Measurements from ENCODE around the gene STARD13.

The STARD13 gene

DNA sequence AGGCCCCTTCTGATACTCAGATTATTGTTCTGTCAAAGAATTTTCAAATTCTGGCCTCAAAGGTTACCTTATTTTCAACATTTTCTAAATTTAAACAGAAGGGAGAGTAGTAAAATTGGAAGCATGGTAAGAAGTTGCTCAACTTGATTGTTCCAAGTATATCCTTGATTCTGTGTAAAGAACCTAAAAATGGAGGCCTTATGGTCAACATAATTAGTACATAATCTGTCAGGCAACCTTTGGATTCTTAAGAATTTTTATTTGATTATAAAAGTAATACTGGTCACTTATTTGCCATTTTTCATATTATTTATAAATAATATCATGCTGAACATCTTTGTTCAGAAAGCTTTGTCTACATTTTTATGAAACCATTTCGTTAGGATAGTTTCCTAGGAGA is 83.9 kb downstream of the STARD13 start:
- no peak for DNase-seq (ENCODE audit: low read depth)

DNA sequence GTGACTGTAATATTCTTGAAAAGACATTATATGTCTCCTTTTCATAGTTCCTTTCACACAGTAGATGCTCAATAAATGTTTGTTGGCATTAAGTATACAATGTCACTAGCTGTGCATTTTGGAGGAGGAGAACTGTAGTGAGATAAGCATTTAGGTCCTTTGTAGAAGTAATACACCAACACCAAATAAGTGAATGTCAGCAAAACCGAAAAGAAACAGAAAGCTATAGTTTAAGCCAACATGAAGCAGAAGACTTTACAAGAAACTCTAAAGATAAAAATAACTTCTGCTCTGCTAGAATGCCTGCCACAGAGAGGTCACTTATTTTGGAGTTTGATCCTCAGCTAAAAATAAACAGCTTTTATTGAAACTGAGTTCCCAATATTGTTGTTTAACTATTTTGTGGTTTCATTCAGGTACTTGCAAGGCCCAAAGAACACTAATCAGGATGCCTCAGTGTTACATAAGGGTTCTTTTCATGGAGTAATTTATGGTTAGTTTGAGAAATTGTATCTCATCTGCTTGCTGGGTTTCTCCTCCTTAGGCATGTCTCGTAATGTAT is 86.2 kb downstream of the STARD13 start:
- no peak for DNase-seq (ENCODE audit: low read depth)

DNA sequence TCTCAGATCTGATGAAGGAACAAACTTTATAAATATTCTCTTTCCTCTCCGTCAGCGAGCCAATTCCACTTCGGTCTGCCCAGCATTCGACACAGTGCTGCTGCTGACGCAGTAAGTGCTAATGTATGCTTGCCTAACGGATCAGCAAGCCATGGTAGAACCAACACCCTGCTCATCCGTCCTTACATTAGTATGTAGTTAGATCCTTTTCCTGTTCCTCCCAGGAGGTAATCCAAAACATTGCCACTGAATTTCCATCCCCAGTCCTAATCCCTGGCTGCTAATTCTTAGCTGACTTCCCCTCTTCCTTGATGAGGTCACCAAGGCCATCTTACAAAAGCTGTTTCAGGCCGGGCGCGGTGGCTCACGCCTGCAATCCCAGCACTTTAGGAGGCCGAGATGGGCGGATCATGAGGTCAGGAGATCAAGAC is 88.0 kb downstream of the STARD13 start:
- no peak for DNase-seq (ENCODE audit: low read depth)

DNA sequence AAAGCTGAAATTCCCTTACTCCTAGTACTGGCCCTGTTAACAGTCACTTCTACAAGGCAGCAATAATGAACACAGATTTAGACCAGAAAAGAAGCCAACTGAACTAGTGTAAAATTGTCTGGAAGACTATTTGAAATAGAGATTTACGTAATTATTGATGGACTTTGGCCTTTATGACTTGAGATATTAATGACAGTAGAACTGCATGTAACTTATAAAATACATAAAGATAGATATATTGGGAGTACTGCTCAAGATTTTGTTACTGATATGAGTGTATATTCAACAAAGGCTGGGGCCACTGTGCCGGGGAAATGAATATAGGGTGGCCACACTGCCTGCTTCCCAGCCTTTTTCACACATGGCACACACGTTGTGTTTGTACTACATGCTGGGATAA is 88.8 kb downstream of the STARD13 start:
- DNase-seq (ENCODE audit: low read depth): no peak

DNA sequence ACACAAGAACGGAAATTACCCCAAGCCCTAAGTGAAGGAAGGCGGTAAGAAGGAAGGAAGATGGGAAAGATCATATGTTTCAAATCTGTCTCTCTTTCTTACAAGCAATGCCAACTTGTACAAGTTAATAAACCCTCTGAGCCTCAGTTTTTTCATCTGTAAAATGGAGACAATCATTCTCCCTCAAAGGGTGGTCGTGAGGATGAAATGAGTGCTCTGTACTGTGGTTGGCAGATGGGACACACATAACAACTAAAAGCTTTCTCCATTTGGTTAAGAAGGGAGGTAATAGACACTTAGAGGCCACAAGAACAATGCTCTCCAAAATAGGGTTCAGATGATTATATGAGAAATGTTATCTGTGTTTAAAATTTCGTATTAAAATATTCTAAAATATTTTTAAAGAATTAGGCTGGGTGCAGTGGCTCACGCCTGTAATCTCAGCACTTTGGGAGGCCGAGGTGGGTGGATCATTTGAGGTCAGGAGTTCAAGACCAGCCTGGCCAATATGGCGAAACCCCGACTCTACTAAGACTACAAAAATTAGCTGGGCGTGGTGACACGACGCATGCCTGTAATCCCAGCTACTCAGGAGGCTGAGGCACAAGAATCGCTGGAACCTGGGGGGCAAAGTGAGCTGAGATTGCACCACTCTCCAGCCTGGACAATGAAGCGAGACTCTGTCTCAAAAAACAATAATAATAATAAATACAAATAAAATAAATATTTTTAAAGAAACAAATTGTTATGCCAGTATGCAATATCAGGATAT is 89.7 kb downstream of the STARD13 start:
- DNase-seq (ENCODE audit: low read depth): no peak

DNA sequence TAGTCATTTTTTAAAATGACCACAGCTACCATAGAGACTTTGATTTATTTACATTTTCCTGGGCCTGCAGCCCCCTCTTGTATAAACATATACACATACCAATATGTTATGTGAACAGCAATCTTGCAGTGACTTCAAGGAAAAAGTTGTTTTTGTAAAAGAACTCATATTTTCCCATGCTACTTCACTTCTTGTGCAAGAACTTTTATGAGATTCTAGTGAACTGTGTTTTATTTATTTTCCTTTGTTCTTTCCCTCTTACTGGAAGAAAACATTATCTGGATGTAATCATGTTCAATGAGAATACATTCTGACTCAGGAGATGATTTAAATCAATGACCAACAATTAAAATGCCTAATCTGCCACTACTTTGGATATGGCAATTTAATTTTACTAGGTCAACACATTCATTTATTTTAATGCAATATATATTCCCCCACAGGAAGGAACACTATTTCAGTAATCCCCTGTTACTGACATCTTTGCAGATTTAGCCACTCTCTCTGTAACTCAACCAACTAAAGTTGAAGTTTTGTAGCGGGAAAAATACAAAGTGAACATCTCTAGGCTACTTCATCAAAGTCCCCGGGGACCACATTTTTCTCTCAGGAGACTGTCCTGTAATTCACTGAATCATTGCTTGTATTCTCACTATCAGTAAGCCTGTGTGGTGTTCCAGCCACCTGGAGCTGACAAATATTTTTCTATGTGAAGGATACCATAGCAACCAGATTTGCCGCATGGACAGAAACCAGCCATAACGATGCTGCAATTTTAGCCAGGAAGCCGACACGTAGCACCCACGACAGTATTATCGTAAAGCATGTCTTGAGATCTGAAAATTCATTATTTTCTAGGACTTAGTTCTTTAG is 90.5 kb downstream of the STARD13 start:
- no peak for DNase-seq (ENCODE audit: low read depth)

DNA sequence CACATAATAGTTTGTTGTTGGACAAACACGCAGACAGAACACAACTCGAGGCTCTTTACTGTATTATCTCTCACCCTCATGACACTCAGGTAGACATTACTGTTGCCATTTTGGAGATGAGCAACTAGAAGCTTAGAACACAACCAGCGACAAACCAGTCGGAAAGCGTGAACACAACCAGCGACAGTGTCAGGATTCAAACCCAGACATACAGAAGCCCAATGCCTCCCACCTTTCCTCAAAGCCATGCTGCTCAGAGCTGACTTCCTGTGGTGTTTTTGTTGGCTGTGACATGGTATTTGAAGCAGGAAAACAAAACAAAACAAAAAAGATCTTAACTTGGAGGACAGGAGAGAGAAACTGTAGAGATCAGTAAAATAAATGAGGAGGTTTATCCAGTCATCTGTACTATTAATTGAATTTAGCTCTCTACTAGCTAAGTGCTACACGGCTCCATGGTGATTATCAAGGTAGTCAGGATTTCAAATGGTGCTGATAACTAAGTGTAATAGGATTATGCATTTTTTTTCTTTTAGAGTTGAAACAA is 92.1 kb downstream of the STARD13 start:
- DNase-seq (ENCODE audit: low read depth): no peak

DNA sequence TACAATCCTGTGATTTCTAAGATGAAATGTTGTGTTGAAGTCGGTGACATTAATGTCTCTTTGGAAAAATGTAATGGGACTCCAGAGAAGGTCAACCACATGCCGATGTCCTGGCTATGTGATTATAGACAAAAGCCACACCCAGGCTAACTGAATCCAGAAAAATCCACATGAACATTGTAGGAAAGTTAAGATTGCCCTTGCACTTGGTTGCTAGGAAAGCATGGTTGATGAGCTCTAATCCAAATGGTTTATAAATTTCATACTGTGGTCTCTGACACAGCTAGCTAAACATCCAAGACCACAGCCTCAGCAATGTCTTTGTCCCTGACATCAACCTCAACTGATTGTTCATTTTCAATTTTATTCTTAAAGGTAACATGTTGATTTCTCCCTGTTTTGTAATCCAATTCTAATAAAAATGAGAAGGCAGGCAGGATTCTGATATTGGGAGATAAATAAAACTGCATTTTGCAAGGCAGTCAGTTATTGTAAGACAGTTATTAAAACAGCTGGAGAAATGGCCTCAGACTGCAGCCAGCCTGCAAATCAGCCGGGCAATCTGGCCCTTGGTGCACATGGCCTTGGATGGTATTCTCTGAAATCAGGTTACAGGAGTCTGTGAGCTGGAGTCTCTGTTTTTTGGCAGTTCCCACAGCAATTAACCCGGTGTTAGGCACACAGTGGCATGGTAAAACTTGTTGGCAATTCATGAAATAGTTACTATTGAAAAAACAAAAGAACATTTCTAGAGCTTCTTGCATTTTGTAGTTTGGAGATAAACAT is 93.9 kb downstream of the STARD13 start:
- no peak for DNase-seq (ENCODE audit: low read depth)

DNA sequence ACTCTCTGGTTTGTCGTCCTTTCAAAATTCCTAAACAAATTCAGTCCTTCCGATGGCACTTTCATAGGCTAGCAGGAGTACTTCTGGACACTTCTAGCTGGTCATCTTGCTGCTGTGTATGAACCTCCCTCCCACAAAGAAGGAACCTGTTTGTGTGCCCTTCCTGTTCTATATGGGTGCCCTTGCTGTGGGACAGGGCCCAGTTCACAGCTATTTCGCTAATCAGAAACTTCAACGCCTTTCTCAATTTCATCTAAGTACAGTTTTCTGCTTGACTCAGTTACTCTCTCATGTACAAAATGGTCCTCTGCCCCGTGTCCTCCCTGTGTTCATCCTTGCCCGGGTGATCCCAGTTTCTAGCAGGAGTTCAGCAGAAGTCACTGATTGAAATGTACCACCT is 96.1 kb downstream of the STARD13 start:
- DNase-seq (ENCODE audit: low read depth): no peak

DNA sequence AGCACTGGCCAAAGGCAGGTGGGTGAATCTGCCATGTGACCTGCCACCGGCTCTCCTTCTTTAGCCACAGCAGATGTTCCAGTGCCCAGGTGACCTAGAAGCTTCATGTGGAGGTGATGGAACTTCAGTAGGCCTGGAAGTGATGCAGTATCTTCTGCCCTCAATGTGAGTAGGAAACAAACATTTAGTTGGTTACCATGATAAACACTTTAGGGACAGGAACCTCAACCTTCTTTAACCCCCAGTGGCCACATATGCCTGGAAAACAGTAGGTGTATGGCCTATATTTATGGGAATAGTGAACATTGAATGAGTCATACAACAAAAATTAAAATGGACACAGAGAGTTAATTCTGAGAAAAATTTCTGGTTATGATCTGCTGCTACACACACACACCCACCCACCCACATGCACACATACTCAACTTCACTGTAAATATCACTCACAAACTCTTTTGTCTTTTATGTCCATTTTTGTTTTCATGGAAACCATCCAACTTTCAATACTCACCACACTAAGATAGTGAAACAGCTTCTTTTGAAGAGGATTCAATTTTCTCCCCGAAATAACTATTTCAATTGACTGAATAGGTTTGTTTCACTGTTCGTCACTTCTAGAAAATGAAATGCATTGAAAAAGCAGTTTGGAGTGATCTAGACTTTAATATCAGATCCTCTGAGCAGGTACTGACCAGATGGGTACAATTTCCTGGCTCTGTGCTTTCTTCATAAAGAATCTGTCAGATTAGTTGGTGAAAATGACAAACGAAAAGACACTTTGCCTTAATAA is 97.3 kb downstream of the STARD13 start:
- no peak for DNase-seq (ENCODE audit: low read depth)

DNA sequence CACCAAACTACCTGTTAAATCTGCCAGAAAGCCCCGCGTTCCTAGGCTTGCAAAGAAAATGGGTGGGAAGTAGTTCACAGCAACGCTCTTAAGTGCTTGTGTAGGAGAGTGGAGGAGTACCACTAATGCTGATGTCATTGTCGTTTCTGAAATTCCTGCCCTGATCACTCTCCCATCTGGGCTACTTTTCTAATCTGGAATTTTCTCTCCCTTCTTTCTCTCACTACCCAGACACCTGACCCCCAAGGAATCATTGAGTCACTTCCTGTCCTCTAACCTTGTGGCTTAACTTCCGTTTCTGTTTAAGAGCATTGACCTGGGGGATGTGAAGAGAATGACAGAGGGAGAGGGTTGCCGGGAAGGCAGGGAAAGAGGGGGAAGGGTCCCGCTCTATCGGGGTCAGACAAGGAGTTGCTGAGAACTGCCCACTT is 98.7 kb downstream of the STARD13 start:
- no peak for DNase-seq (ENCODE audit: low read depth)

DNA sequence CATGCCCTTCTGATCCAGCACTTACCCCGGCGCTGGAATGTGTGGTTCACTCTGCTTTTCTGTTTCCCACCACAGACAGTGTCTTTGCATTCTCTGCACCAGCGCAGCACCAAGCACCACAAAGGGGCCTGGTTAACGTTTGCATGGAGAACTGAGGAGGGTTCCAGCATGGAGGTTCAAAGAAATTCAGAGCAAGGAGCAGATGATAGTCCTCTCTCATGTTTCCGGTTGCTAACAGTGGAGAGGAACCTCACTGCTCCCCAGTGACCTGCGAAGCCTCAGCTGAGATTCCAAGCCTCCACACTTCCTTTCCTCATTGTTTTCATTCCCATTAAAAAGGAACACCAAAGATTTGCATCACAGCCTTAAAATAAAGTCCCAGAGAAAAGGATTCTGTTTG is 99.7 kb downstream of the STARD13 start:
- DNase-seq (ENCODE audit: low read depth): no peak

DNA sequence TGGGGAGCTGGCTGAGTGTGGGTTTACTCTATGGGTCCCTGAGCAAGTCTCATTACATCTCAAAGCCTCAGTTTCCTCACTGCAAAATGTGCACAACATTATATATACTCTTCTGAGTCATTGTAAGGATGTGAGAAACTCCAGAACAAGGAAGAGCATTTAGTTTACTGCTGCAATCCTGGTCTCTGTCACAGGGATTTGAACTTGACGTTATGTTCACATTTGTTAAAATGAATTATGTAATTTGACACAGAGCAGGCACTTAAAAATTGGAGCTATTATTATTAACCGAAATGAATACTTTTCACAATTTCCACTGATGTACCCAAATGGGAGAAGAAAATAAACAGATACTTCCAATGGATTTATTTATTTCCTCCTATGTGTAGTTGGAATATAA is 101.0 kb downstream of the STARD13 start:
- no peak for DNase-seq (ENCODE audit: low read depth)

DNA sequence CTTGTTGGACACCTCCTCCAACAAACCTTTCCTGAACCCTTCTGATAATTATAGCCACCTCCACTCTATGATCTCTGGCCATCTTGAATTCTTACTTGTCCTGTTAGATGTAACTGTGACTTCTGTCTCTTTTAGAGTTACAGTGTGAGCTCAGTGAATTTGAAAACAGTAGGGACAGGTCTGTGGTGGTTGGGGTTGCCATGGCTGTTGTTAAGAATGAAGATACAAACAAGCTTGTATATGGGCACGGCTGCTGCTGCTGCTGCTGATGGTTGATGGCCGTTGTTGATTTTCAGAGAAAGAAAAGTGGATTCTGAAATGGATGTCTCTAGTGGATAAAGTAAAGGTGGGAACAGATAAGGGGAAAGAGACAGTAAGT is 101.5 kb downstream of the STARD13 start:
- no peak for DNase-seq (ENCODE audit: low read depth)

DNA sequence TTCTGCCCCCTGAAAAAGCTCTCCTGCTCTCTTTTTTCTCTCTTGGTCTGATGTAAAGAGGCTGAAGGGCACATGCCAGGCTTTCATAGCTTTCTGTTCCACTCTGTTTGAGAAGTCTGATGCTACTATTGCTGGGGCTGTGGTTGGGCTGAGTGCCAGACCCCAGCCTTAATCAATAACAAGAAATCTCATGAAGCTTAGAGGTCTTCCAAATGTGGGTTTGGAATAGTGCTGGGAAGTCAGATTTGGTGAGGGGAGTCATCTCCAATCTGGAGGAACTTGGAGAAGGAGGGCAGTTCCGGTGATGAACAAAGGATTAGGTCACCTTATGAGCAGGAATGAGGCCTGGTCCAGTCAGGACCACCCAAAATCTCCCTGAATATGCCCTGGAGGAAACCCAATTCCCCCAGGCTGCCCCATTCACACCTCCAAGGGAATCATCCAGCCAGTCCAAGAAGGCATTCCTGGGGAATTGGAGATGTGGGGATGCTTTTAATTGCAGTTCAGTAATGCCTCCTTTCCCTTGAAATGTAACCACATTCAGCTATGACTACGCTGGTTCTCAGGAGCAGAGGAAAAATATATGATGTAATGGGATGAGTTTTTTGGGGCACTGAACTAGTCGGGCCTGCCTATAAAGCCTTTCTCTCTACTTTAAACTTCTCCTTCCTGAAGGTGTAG is 102.0 kb downstream of the STARD13 start:
- DNase-seq (ENCODE audit: low read depth): no peak

DNA sequence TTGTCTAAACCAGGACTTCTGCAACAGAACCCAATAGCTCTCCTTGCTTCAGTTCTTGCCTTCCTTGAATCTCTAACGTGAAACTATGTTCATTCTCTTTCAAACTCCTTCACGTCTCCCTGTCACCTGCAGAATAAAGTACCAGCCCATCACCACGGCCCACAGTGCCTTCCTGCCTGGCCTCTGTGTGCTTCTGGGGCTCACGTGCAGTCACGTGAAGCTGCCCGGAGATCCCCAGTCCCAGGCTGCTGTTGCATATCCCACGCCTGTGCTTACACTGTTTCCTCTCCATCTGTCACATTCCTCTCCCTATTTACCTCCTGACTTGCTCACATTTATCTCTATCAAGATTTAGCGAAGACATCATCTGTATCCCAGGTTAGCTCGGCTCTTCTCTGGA is 102.8 kb downstream of the STARD13 start:
- DNase-seq (ENCODE audit: low read depth): no peak

DNA sequence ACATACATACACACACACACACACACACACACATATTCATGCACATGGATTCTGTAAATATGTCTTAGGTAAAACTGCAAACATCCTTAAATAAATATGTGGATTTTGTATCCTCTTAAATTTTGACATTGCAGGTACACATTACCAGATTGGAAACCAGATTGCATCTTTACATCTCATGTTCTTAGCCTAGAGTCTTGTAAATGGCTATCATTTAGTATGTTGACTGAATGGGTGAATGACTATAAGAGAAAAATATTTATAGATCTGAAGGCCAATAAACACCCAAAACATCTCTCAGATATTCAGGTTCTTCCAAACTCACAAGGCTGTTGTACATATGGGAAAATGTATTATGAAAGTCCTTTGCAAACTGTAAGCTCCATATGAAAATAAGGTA is 104.3 kb downstream of the STARD13 start:
- no peak for DNase-seq (ENCODE audit: low read depth)

DNA sequence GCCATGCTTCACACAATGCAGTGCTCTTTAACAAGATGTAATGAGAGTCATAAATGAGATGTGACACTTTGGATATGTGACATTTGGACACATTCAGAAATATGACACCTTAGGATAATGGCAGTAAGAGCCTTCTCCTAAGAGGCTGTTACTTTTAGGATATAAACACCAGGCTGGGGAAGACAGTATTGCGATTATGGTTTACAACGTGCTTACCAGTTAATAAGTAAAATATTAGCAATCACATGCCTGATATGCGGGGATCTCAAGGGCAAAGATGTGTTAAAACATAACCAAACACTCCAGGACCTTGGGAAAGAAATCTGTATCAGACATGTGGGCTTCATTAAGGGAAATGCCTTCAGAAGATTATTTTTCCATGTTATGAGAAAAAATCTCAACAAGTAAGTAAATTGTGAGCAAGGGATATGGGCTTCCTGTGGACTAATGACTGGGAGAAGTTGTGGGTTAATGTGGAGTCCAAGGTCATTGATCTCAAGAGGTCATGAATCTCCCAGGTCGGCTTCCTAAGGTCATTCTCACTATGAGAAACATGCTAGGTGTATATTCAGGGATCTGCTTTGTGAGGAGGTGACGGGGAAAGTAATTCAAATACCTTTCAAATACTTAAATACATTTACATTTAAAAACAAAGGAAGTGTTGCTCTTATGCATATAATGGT is 105.3 kb downstream of the STARD13 start:
- no peak for DNase-seq (ENCODE audit: low read depth)

DNA sequence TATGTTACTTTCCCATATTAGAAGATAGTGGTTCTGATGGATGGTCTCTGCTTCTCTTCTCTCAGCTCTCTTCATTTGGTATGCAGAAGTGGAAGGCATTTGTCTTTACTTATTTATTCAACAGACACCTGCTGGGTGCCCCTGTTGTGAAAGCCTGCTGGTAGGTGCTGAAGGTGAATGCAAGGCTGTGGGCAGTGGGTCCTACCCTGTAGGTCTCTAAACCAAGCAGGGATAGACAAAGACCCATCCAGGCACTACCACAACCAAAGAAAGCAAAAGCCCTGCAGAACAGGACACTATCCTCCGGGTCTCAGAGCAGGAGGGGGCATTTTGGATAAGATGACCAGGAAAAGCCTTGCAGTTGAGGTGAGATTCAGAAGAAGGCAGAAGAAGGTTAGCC is 106.1 kb downstream of the STARD13 start:
- DNase-seq (ENCODE audit: low read depth): no peak
